ENCODE measurements around the gene SNW1.
"Not testable (repeated sequence)": the region's sequence is repeated elsewhere in the genome, so short reads cannot be mapped to it uniquely, and the experiment has no call there.

The SNW1 gene

DNA sequence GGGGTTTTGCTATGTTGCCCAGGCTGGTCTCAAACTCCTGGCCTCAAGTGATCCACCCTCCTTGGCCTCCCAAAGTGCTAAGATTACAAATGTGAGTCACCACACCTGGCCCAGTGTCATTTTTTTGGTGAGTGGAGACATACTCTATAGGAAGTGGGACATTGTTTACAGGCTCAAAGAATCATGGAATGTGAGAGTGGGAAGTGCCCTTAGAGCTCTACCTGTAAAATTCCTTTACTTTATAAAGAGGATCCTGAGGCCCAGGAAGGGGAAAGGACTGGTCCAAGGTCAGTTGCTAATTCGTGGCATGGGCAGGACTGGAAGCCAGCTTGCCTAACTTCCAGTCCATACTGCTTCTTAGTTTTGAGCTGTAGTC is 30.3 kb upstream of the SNW1 start:
- no peaks in the 10 kb centered on the region for H3K27me3 ChIP-seq (replicated peaks; ENCODE audit: control insufficient read depth, insufficient read depth, low read length, poor library complexity, severe bottlenecking)
- DNase-seq, result no peak
- no peaks in the 10 kb centered on the region for H3K4me1 ChIP-seq (ENCODE audit: control insufficient read depth, insufficient read depth, low read length, poor library complexity, severe bottlenecking)
- no peak overlapping the region for H3K4me3 ChIP-seq (ENCODE audit: insufficient read depth, low read depth, low read length, poor library complexity, severe bottlenecking)
- no peaks in the 10 kb centered on the region for H3K36me3 ChIP-seq (ENCODE audit: control insufficient read depth, insufficient read depth, low read length)
- H3K9me3 ChIP-seq (ENCODE audit: control insufficient read depth, low read length), result no peaks in the 10 kb centered on the region
- no peak overlapping the region for H3K27ac ChIP-seq (ENCODE audit: insufficient read depth, low read length, poor library complexity, severe bottlenecking)

DNA sequence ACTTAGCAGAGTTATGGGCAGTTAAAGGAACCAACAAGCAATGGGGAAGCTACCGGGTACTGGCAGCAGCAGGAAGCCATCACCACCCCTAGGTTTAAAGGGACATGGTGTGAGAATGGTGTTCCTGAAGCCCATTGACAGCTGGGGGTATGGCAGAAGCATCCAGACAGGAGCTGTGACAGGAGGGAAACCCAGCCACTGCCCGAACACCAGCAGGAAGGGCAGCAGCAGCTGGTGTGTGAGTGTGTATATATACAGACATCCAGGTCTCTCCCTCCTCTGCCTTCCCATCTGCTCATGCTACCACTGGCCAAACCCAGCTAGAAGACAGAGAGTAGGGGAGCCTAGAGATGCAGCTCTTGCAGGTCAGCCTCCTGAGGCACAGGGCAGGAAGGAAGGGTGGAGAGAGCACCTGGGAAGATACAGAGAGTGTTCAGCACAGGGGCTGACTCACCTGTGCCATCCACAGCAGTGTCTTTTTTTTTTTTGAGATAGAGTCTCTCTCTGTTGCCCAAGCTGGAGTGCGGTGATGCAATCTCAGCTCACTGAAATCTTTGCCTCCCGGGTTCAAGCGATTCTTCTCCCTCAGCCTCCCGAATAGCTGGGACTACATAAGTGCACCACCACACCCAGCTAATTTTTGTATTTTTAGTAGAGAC is 29.7 kb upstream of the SNW1 start:
- Histone ChIP-seq H3K4me1 (ENCODE audit: control insufficient read depth, insufficient read depth, low read length, poor library complexity, severe bottlenecking) (no peaks in the 10 kb centered on the region), H3K9me3 (ENCODE audit: control insufficient read depth, low read length) (no peaks in the 10 kb centered on the region), H3K27me3 (replicated peaks; ENCODE audit: control insufficient read depth, insufficient read depth, low read length, poor library complexity, severe bottlenecking) (no peaks in the 10 kb centered on the region), H3K36me3 (ENCODE audit: control insufficient read depth, insufficient read depth, low read length) (no peaks in the 10 kb centered on the region), H3K27ac (ENCODE audit: insufficient read depth, low read length, poor library complexity, severe bottlenecking) (no peak overlapping the region), H3K4me3 (ENCODE audit: insufficient read depth, low read depth, low read length, poor library complexity, severe bottlenecking) (no peak overlapping the region)
- DNase-seq, result no peak

DNA sequence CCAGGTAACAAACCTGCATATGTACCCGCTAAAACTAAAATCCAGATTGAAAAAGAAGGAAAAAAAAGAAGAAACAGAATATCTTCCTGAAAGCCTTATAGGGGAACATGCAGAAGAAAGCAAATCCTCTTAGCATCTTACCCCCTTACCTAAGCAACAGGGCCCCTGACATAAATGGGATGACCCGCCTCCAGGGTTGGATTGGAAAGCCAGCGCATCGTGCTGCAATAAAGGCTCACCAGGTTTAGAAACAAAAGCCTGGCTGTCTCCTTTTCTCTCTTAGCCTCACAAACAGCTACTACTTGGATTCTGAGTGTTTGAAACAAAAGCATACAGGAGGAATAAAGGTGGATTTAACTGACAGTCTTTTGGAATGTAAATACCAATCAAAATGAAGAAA is 25.2 kb upstream of the SNW1 start:
- H3K36me3 ChIP-seq (ENCODE audit: control insufficient read depth, insufficient read depth, low read length), result no peaks in the 10 kb centered on the region
- H3K4me1 ChIP-seq (ENCODE audit: control insufficient read depth, insufficient read depth, low read length, poor library complexity, severe bottlenecking), result no peaks in the 10 kb centered on the region
- DNase-seq, result no peak
- H3K27ac ChIP-seq (ENCODE audit: insufficient read depth, low read length, poor library complexity, severe bottlenecking), result no peak overlapping the region
- H3K9me3 ChIP-seq (ENCODE audit: control insufficient read depth, low read length), result no peaks in the 10 kb centered on the region
- no peaks in the 10 kb centered on the region for H3K27me3 ChIP-seq (replicated peaks; ENCODE audit: control insufficient read depth, insufficient read depth, low read length, poor library complexity, severe bottlenecking)
- no peak overlapping the region for H3K4me3 ChIP-seq (ENCODE audit: insufficient read depth, low read depth, low read length, poor library complexity, severe bottlenecking)

DNA sequence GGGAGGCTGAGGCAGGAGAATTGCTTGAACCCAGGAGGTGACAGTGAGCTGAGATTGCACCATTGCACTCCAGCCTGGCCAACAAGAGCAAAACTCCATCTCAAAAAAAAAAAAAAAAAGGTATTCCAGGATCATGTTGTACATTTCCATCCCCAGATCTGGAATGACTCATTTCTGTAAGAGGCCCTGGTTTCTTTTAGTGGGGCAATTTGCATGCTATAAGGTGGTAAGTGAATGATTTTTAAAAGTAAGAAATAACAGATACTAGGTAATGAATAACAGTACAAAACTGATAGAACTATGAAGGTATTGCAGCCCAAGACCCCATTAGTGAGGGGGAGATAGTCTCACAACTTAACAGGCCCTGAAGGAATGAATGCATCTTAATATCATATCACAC is 21.2 kb upstream of the SNW1 start:
- no peaks in the 10 kb centered on the region for H3K36me3 ChIP-seq (ENCODE audit: control insufficient read depth, insufficient read depth, low read length)
- no peaks in the 10 kb centered on the region for H3K9me3 ChIP-seq (ENCODE audit: control insufficient read depth, low read length)
- no peaks in the 10 kb centered on the region for H3K27me3 ChIP-seq (replicated peaks; ENCODE audit: control insufficient read depth, insufficient read depth, low read length, poor library complexity, severe bottlenecking)
- no peak for DNase-seq
- no peak overlapping the region for H3K4me3 ChIP-seq (ENCODE audit: insufficient read depth, low read depth, low read length, poor library complexity, severe bottlenecking)
- H3K4me1 ChIP-seq (ENCODE audit: control insufficient read depth, insufficient read depth, low read length, poor library complexity, severe bottlenecking), result no peaks in the 10 kb centered on the region
- H3K27ac ChIP-seq (ENCODE audit: insufficient read depth, low read length, poor library complexity, severe bottlenecking), result no peak overlapping the region

DNA sequence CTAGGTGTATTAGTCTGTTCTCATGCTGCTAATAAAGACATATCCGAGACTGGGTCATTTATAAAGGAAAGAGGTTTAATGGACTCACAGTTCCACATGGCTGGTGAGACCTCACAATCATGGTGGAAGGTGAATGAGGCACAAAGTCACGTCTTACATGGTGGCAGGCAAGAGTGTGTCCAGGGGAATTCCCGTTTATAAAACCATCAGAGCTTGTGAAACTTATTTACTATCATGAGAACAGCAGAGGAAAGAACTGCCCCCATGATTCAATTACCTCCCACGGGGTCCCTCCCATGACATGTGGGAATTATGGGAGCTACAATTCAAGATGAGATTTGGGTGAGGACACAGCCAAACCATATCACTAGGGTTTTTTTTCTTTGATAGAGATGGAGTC is 13.0 kb upstream of the SNW1 start:
- not testable (repeated sequence) for H3K4me1 ChIP-seq (ENCODE audit: control insufficient read depth, insufficient read depth, low read length, poor library complexity, severe bottlenecking); H3K4me3 ChIP-seq (ENCODE audit: insufficient read depth, low read depth, low read length, poor library complexity, severe bottlenecking); DNase-seq; H3K9me3 ChIP-seq (ENCODE audit: control insufficient read depth, low read length); H3K27ac ChIP-seq (ENCODE audit: insufficient read depth, low read length, poor library complexity, severe bottlenecking); H3K36me3 ChIP-seq (ENCODE audit: control insufficient read depth, insufficient read depth, low read length); H3K27me3 ChIP-seq (replicated peaks; ENCODE audit: control insufficient read depth, insufficient read depth, low read length, poor library complexity, severe bottlenecking)

DNA sequence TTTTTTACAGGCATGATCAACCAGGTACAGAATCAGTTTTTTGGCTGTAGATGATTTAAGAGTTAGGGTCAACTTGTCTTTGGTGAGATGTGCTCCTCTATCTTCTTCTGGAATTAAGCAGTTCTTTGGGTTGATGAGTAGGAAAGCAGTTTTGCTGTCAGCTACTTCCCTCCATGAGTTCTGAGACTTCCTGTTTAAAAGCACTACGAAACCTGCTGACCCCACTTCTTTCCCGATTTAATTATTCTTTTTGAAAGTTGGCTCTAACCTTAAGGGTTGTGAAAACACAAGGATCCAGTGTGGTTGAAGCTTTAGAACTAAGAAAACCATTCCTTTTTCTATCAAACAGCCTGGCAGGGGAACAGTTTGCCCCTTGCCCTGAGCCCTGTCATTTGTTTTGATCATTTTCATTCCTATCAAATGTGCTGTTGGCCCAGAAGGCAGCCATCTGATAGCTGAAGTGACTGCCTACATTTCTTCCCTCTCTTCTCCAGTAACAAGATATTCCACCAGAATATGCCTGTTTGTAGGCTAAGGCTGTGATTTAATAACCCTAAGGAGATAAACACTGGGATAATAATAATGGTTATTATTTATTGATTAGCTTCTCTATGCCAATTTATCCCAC is 7.6 kb upstream of the SNW1 start:
- not testable (repeated sequence) for H3K27ac ChIP-seq (ENCODE audit: insufficient read depth, low read length, poor library complexity, severe bottlenecking); H3K27me3 ChIP-seq (replicated peaks; ENCODE audit: control insufficient read depth, insufficient read depth, low read length, poor library complexity, severe bottlenecking); H3K4me3 ChIP-seq (ENCODE audit: insufficient read depth, low read depth, low read length, poor library complexity, severe bottlenecking); H3K9me3 ChIP-seq (ENCODE audit: control insufficient read depth, low read length); H3K36me3 ChIP-seq (ENCODE audit: control insufficient read depth, insufficient read depth, low read length); DNase-seq; H3K4me1 ChIP-seq (ENCODE audit: control insufficient read depth, insufficient read depth, low read length, poor library complexity, severe bottlenecking)

DNA sequence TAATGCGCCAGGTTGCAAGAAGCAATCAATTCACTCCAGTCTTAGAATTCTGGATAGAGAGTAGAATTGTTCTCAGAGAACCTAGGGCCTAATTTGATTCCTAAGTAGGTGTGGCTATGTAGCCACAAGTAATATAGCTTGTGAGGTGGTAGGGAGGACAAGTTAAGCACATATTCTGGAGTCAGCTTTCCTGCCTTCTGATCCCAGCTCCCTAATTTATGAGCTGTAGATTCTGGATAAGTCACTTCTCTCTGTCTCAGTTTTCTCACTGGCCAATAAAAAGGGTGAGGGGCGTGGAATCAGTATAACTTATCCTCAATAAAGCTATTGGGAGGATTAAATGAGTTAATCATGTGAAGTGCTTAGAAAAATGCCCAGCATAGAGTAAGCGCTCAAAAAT is 3.0 kb upstream of the SNW1 start:
- no peaks in the 10 kb centered on the region for H3K27me3 ChIP-seq (replicated peaks; ENCODE audit: control insufficient read depth, insufficient read depth, low read length, poor library complexity, severe bottlenecking)
- no peak overlapping the region for H3K4me3 ChIP-seq (ENCODE audit: insufficient read depth, low read depth, low read length, poor library complexity, severe bottlenecking)
- H3K4me1 ChIP-seq (ENCODE audit: control insufficient read depth, insufficient read depth, low read length, poor library complexity, severe bottlenecking), result peaks cover 8% of the 10 kb centered on the region
- no peaks in the 10 kb centered on the region for H3K36me3 ChIP-seq (ENCODE audit: control insufficient read depth, insufficient read depth, low read length)
- H3K9me3 ChIP-seq (ENCODE audit: control insufficient read depth, low read length), result no peaks in the 10 kb centered on the region
- DNase-seq, result no peak
- no peak overlapping the region for H3K27ac ChIP-seq (ENCODE audit: insufficient read depth, low read length, poor library complexity, severe bottlenecking)

DNA sequence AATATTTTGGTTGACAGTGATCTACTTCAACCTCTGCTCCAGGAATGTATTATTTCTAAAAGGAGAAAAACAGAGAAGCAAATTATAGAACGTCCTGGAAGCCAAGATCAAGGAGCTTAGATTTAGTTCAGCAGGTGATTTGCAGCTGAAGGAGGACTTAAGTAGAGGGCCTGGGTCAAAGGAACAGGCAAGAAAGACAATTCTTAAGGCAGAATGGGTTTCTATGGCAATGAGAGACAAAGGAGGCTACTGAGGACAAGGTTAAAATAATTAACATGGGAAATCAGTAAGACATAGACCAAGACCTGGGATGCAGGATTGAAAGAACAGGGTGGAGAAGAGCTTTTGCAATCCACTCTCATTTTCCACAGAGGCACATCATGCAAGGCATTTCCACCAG is 2.4 kb upstream of the SNW1 start:
- no peak overlapping the region for H3K4me3 ChIP-seq (ENCODE audit: insufficient read depth, low read depth, low read length, poor library complexity, severe bottlenecking)
- no peaks in the 10 kb centered on the region for H3K36me3 ChIP-seq (ENCODE audit: control insufficient read depth, insufficient read depth, low read length)
- H3K4me1 ChIP-seq (ENCODE audit: control insufficient read depth, insufficient read depth, low read length, poor library complexity, severe bottlenecking), result peaks cover 15% of the 10 kb centered on the region

DNA sequence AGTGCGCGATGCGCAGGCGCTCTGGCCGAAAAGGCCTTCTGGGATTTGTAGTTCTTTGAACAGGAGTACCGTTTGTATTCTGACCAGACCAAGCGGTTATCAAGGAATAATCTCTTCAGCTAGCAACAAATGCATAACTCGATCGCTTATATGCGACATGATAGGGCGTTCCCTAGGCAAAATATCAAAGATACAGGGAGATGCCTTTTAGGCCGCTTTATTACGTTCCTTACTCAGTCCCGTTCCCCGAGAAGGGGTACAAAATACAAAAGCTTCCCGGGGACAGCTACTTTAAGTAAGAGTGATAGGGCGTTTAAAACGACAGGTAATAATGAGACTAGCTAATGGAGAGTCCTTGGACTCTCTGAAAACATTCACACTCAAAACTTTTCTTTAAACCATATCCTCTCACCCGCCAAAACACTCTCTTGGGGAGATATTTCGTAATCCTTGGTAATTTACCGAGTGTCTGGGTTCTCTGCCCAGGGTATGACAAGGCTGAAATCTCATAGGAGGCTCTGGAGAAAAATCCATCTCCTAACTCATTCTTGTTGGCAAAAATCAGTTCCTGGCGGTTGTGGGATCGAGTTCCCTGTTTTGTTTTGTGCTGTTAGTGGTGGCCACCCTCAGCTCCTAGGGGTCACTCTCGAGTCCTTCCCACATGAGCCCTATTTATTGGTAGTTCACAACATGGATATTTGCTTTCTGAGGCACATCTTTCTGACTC is 412 bp upstream of the SNW1 start:
- Histone ChIP-seq H3K4me3 (ENCODE audit: insufficient read depth, low read depth, low read length, poor library complexity, severe bottlenecking) (peak overlapping the region; percentile 87), H3K27me3 (replicated peaks; ENCODE audit: control insufficient read depth, insufficient read depth, low read length, poor library complexity, severe bottlenecking) (no peaks in the 10 kb centered on the region), H3K9me3 (ENCODE audit: control insufficient read depth, low read length) (no peaks in the 10 kb centered on the region), H3K4me1 (ENCODE audit: control insufficient read depth, insufficient read depth, low read length, poor library complexity, severe bottlenecking) (peaks cover 18% of the 10 kb centered on the region), H3K36me3 (ENCODE audit: control insufficient read depth, insufficient read depth, low read length) (no peaks in the 10 kb centered on the region), H3K27ac (ENCODE audit: insufficient read depth, low read length, poor library complexity, severe bottlenecking) (peak overlapping the region; percentile 99)
- DNase-seq, result no peak

More for the DNA sequence above, 2.4 kb upstream of the SNW1 start:
- H3K27ac ChIP-seq (ENCODE audit: insufficient read depth, low read length, poor library complexity, severe bottlenecking), result no peak overlapping the region
- H3K27me3 ChIP-seq (replicated peaks; ENCODE audit: control insufficient read depth, insufficient read depth, low read length, poor library complexity, severe bottlenecking), result no peaks in the 10 kb centered on the region
- H3K9me3 ChIP-seq (ENCODE audit: control insufficient read depth, low read length), result no peaks in the 10 kb centered on the region
- no peak for DNase-seq

DNA sequence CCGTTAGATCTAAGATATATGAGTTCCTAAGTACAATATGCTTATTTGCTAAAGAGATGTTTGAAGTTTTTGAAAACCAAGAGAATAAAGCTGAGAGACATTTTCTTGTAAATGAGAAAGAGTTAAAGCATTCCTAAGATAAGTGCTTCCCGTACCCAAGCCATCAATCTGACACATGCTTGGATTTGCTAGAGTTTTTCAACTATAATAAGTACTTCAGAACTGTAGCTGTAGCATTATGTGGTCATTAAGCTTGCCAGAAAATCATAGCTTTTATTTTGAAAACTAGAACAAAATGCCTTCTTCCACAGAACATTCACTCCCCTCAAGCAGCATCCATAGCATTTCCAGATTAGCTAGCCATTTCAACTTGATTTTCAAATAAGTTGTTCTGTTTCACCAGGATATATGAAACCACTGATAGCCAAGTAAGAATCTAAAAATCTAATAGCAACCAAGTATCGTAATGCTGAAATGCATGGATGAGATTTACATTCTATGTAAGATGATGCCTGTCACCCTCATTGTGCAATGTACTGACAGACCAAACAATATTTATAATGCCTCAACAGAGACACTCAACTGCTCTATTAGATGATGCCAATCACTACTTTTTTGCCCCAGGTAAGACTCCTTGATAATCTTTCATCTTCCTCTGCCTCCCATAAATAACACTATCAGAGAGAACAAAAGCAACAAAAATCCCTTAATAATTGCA is 8.0 kb downstream of the SNW1 start:
- DNase-seq, result no peak
- peaks cover 2% of the 10 kb centered on the region for H3K4me1 ChIP-seq (ENCODE audit: control insufficient read depth, insufficient read depth, low read length, poor library complexity, severe bottlenecking)
- peaks cover 58% of the 10 kb centered on the region for H3K36me3 ChIP-seq (ENCODE audit: control insufficient read depth, insufficient read depth, low read length)
- H3K27me3 ChIP-seq (replicated peaks; ENCODE audit: control insufficient read depth, insufficient read depth, low read length, poor library complexity, severe bottlenecking), result no peaks in the 10 kb centered on the region
- H3K4me3 ChIP-seq (ENCODE audit: insufficient read depth, low read depth, low read length, poor library complexity, severe bottlenecking), result no peak overlapping the region
- no peaks in the 10 kb centered on the region for H3K9me3 ChIP-seq (ENCODE audit: control insufficient read depth, low read length)
- no peak overlapping the region for H3K27ac ChIP-seq (ENCODE audit: insufficient read depth, low read length, poor library complexity, severe bottlenecking)

Data from effector memory CD4-positive, alpha-beta T cell (primary cell).